Lower leg skin (tissue), 4 donors: ENCODE results near the gene ARHGAP21. TPM values are rescaled to one million over a fixed set of nuclear protein-coding genes. Genes with fewer than 3 reads are reported as not detected.

Experiments used
- DNase-seq, 2 donors: peaks; one replicate each; pipeline ENCODE4 v3.0.0-alpha.2; 2019; ENCODE audit warnings: low spot score in 2 of 2
- H3K4me3 ChIP-seq: fragments of 200-600 bp; sonication (generic); 2 replicates; pipeline ENCODE4 v1.5.1; 2017; ENCODE audit warnings: mild to moderate bottlenecking, low read depth; ENCODE audit not compliant: poor library complexity, severe bottlenecking
- POLR2A ChIP-seq, 2 donors: fragments of 450-650 bp; IDR thresholded peaks; one replicate each; pipeline ENCODE4 v1.6.1; 2016 to 2017; ENCODE audit warnings: antibody characterized with exemption in 2 of 2, mild to moderate bottlenecking in 1 of 2, moderate library complexity in 1 of 2
- WGBS, 2 donors: methylation state at CpG; one replicate each; pipeline ENCODE4 v1.1.5; 2018; 5-methylcytosine and 5-hydroxymethylcytosine counted together
- intact Hi-C: fragments of 100-400 bp; cut with DNase I; formaldehyde crosslinking; loops from one replicate; pipeline ENCODE4 v1.15.0; 2023; ENCODE audit warnings: low total_unique reads
- total RNA-seq, 4 donors: library from RNA; depleted of rRNA; stranded (reverse); fragments of >200 nt; gene quantifications; one replicate each; pipeline ENCODE4 v1.1.0, GENCODE V29; 2016
- TF ChIP-seq, protein P1 (sequence below), 3 donors: fragments of 450-650 bp; IDR thresholded peaks; one replicate each; pipeline ENCODE4 v1.5.1; 2016; ENCODE audit warnings: antibody characterized with exemption in 3 of 3, mild to moderate bottlenecking in 3 of 3, moderate library complexity in 2 of 3

Gene ARHGAP21
- total RNA-seq, 4 donors from 2014 or later, result 26.5 to 43.6 (median 31.6) TPM

DNA sequence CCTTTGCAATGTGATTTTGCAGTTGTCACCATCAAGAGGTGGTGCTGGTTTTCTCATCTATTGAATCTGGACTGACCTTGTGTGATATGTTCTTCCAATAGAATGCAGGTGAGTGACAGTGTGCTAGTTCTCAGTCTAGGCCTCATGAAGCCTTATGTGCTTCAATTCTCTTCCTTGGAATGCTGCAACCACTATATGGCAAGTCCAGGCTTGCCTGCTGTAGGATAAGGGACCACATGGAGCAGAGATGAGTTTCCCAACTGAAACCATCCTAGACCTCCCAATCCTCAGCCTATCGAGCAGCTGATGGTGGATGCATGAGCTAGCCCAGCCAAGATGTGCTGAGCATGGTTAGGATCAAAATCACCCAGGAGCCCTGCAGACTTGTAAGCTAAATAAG, 32.6 kb upstream of the ARHGAP21 start:
- no peak for DNase-seq
- TF ChIP-seq POLR2A (IDR thresholded peaks at IDR 0.05), result no peak
- TF ChIP-seq, protein P1, sequence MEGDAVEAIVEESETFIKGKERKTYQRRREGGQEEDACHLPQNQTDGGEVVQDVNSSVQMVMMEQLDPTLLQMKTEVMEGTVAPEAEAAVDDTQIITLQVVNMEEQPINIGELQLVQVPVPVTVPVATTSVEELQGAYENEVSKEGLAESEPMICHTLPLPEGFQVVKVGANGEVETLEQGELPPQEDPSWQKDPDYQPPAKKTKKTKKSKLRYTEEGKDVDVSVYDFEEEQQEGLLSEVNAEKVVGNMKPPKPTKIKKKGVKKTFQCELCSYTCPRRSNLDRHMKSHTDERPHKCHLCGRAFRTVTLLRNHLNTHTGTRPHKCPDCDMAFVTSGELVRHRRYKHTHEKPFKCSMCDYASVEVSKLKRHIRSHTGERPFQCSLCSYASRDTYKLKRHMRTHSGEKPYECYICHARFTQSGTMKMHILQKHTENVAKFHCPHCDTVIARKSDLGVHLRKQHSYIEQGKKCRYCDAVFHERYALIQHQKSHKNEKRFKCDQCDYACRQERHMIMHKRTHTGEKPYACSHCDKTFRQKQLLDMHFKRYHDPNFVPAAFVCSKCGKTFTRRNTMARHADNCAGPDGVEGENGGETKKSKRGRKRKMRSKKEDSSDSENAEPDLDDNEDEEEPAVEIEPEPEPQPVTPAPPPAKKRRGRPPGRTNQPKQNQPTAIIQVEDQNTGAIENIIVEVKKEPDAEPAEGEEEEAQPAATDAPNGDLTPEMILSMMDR (IDR thresholded peaks at IDR 0.05), result no peak
- intact Hi-C loops, result no loop called here
- 87% methylated on average over 1 of the region's 1 CpG for WGBS, 2 donors
- H3K4me3 ChIP-seq, result no peak overlapping the region

DNA sequence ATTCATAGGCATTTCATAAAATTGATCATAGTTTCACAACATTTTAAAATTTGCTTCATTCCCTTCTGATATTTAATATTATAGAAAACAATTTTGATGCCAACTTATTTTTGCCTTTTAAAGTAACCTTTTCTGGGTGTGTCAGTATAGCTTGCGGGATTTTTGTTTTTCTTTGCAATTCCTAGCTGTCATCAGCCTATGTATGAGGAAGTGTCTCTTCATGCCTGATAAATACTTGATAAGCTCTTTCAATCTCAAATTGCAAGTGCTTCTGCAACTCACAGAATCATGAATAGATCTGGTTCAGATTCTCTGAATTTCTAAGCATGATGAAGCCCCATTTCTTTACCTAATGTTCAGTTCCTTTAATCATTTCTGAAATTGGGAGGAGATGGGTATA, 28.0 kb upstream of the ARHGAP21 start:
- WGBS, 2 donors, result 40 to 70% methylated on average over 1 of the region's 1 CpG
- DNase-seq, result no peak
- intact Hi-C loops, result no loop called here
- TF ChIP-seq, protein P1 (IDR thresholded peaks at IDR 0.05), result no peak
- no peak for TF ChIP-seq POLR2A (IDR thresholded peaks at IDR 0.05)
- no peak overlapping the region for H3K4me3 ChIP-seq

DNA sequence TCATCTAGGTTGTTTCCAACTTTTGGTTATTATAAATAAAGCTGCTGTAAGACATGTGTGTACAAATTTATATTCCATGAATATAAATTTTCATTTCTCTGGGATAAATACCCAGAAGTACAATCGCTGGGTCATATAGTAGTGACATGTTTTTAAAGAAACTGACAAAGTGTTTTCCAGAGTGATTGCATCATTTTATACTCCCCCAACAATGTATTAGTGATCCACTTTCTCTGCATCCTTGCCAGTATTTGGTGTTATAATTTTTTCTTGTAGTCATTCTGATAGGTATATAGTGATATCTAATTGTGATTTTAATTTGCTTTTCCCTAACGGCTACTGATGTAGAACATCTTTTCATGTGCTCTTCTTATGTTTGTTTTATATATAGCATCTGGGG, 27.0 kb upstream of the ARHGAP21 start:
- no peak for DNase-seq
- no peak overlapping the region for H3K4me3 ChIP-seq
- intact Hi-C loops, result no loop called here
- 92 to 96% methylated on average over 2 of the region's 2 CpGs for WGBS, 2 donors
- TF ChIP-seq, protein P1 (IDR thresholded peaks at IDR 0.05), result no peak
- TF ChIP-seq POLR2A (IDR thresholded peaks at IDR 0.05), result no peak

DNA sequence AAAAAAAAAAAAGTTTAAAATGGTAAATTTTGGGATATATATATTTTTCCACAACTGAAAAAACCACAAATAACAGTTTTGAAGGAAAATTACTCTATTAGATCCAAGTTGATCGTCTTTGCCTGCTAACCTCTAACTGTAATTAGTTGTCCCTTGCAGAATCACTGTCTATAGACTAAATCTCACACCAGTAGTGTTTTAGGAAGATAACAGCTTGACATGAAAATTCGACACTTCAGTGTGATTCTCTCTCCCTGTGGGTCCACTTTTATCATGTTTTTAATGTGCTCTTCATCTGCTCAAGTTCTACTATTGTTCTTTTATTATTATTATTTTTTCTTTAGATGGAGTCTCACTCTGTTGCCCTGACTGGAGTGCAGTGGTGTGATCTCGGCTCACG, 24.5 kb upstream of the ARHGAP21 start:
- 88 to 90% methylated on average over 4 of the region's 4 CpGs for WGBS, 2 donors
- no peak overlapping the region for H3K4me3 ChIP-seq
- TF ChIP-seq, protein P1 (IDR thresholded peaks at IDR 0.05), result no peak
- no peak for TF ChIP-seq POLR2A (IDR thresholded peaks at IDR 0.05)
- DNase-seq, result no peak
- intact Hi-C loops, result no loop called here

DNA sequence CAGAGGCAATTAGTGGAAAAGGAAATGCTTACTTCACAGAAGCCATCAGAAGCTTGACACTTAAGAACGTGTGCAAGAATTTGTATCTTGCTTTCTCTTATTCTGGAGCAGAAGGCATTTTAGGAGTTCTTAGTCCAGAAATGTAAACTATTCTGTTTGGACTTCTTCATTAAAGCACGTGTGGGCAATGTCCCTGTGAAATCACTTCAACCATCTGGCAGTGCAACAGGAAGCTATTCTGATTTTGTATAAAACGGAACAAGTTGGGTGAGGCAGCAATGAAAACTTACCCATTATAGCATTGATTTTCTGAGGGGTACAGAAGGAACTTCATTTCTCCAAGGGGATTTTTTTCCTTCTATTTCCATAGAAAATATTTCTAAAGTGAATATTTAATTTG, 21.3 kb upstream of the ARHGAP21 start:
- TF ChIP-seq POLR2A (IDR thresholded peaks at IDR 0.05), result no peak
- TF ChIP-seq, protein P1 (IDR thresholded peaks at IDR 0.05), result no peak
- WGBS, 2 donors, result 21 to 25% methylated on average over 3 of the region's 3 CpGs
- intact Hi-C loops, result no loop called here
- H3K4me3 ChIP-seq, result no peak overlapping the region
- no peak for DNase-seq

DNA sequence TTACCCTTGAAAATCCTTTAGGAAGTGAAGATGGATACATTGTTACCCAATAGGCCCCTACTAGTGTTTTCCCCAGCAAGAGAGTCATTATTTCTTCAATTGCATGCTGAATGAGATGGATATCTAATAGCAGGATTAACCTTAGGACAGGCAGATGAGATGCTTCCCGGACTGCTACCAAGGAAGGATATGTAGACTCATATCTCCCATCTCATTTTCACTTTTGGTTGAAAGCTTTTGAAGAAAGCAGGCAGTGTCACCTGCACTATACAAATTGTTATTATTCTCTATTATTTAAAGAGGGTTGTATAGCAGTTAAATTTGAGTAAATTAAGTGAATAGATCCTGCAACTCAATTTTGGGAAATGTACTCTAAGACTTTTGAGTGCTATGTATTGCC, 17.0 kb upstream of the ARHGAP21 start:
- no peak overlapping the region for H3K4me3 ChIP-seq
- DNase-seq, result no peak
- TF ChIP-seq, protein P1 (IDR thresholded peaks at IDR 0.05), result no peak
- TF ChIP-seq POLR2A (IDR thresholded peaks at IDR 0.05), result no peak
- WGBS, 2 donors, result 95 to 97% methylated on average over 1 of the region's 1 CpG
- intact Hi-C loops, result no loop called here
